ENCODE data around the gene ST6GAL1. TPM values are rescaled to one million over a fixed set of nuclear protein-coding genes. Genes with fewer than 3 reads are reported as not detected.
A peak's percentile ranks its signal among the peaks of the same experiment; 100 is the strongest.
"Not testable (repeated sequence)": the region's sequence is repeated elsewhere in the genome, so short reads cannot be mapped to it uniquely, and the experiment has no call there.

Gene ST6GAL1
- total and polyA plus RNA-seq, 2 experiments from 2014 or later: 64.3 to 123 TPM

GRCh38 chr3:187051066-187051465 lies 120.7 kb downstream of the ST6GAL1 start:
- TF ChIP-seq CTCF (IDR thresholded peaks at IDR 0.05; ENCODE audit: low read depth, low read length): no peak
- H3K27me3 ChIP-seq: no peaks in the 10 kb centered on the region
- peaks cover 6% of the 10 kb centered on the region for H3K4me1 ChIP-seq (ENCODE audit: low read depth)
- no peak overlapping the region for H3K4me3 ChIP-seq
- DNase-seq (ENCODE audit: low read depth in 1 of 2, low spot score in 1 of 2): no peak
- H3K9me3 ChIP-seq (ENCODE audit: low read depth): no peaks in the 10 kb centered on the region
- H3K27ac ChIP-seq: no peak overlapping the region
- H3K36me3 ChIP-seq: peaks cover 15% of the 10 kb centered on the region

DNA sequence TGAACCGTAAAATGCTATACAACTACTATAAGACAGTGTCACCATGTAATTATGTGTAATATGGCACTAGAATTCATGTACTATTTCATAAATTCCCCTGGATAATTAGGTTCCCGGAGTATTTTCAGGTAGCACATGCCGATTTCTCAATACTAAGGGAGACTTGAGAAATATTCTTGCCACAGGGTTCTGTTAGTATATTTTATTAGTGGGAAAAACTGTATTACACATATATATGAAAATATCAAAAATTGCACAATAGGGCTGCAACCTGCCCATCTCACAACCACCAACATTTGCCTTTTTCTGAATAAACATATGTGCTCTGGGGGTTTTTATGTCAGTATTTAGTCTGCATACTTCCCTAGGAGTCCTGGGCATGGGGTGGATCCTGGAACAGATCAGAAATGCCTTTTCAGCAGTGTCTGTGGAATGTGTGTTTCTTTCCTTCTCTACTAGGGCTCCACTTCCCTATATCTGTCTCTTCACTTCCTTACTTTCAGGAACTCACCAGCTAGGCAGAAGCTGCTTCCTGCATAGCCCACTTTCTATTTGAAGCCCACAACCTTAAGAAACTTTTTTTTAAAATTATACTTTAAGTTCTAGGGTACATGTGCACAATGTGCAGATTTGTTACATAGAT lies 121.5 kb downstream of the ST6GAL1 start:
- Histone ChIP-seq H3K27ac (peak overlapping the region; percentile 28), H3K36me3 (peaks cover 15% of the 10 kb centered on the region), H3K4me3 (no peak overlapping the region), H3K9me3 (ENCODE audit: low read depth) (no peaks in the 10 kb centered on the region), H3K27me3 (no peaks in the 10 kb centered on the region), H3K4me1 (ENCODE audit: low read depth) (no peaks in the 10 kb centered on the region)
- no peak for TF ChIP-seq CTCF (IDR thresholded peaks at IDR 0.05; ENCODE audit: low read depth, low read length)
- no peak for DNase-seq (ENCODE audit: low read depth in 1 of 2, low spot score in 1 of 2)

DNA sequence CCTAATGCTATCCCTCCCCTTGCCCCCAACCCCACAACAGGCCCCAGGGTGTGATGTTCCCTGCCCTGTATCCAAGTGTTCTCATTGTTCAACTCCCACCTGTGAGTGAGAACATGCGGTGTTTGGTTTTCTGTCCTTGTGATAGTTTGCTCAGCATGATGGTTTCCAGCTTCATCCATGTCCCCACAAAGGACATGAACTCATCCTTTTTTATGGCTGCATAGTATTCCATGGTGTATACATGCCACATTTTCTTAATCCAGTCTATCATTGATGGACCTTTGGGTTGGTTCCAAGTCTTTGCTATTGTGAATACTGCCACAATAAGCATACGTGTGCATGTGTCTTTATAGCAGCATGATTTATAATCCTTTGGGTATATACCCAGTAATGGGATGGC lies 122.1 kb downstream of the ST6GAL1 start:
- H3K4me1 ChIP-seq (ENCODE audit: low read depth); H3K27ac ChIP-seq; H3K27me3 ChIP-seq; H3K9me3 ChIP-seq (ENCODE audit: low read depth); H3K4me3 ChIP-seq; DNase-seq (ENCODE audit: low read depth in 1 of 2, low spot score in 1 of 2): not testable (repeated sequence)
- H3K36me3 ChIP-seq: peaks cover 15% of the 10 kb centered on the region

- not testable (repeated sequence) for H3K27me3 ChIP-seq; DNase-seq (ENCODE audit: low read depth in 1 of 2, low spot score in 1 of 2); H3K9me3 ChIP-seq (ENCODE audit: low read depth); H3K4me1 ChIP-seq (ENCODE audit: low read depth); H3K4me3 ChIP-seq; H3K27ac ChIP-seq
- H3K36me3 ChIP-seq: peaks cover 15% of the 10 kb centered on the region
These were observed 124.1 kb downstream of the ST6GAL1 start for GRCh38 chr3:187054433-187054832.

DNA sequence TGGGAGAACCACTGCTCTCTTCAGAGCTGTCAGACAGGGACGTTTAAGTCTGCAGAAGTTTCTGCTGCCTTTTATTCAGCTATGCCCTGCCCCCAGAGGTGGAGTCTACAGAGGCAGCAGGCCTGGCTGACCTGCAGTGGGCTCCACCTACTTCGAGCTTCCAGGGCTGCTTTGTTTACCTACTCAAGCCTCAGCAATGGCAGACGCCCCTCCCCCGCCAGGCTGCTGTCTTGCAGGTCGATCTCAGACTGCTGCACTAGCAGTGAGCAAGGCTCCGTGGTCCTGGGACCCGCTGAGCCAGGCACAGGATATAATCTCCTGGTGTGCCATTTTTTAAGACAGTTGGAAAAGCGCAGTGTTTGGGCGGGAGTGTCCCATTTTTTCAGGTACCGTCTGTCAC lies 127.5 kb downstream of the ST6GAL1 start:
- H3K36me3 ChIP-seq; H3K27ac ChIP-seq; H3K4me3 ChIP-seq; DNase-seq (ENCODE audit: low read depth in 1 of 2, low spot score in 1 of 2); H3K4me1 ChIP-seq (ENCODE audit: low read depth); H3K9me3 ChIP-seq (ENCODE audit: low read depth); H3K27me3 ChIP-seq: not testable (repeated sequence)

GRCh38 chr3:187061748-187062147 lies 131.4 kb downstream of the ST6GAL1 start:
- no peak overlapping the region for H3K4me3 ChIP-seq
- H3K4me1 ChIP-seq (ENCODE audit: low read depth): peaks cover 14% of the 10 kb centered on the region
- H3K9me3 ChIP-seq (ENCODE audit: low read depth): no peaks in the 10 kb centered on the region
- no peak for DNase-seq (ENCODE audit: low read depth in 1 of 2, low spot score in 1 of 2)
- H3K27ac ChIP-seq: no peak overlapping the region
- H3K36me3 ChIP-seq: peaks cover 4% of the 10 kb centered on the region
- no peaks in the 10 kb centered on the region for H3K27me3 ChIP-seq
- no peak for TF ChIP-seq CTCF (IDR thresholded peaks at IDR 0.05; ENCODE audit: low read depth, low read length)

DNA sequence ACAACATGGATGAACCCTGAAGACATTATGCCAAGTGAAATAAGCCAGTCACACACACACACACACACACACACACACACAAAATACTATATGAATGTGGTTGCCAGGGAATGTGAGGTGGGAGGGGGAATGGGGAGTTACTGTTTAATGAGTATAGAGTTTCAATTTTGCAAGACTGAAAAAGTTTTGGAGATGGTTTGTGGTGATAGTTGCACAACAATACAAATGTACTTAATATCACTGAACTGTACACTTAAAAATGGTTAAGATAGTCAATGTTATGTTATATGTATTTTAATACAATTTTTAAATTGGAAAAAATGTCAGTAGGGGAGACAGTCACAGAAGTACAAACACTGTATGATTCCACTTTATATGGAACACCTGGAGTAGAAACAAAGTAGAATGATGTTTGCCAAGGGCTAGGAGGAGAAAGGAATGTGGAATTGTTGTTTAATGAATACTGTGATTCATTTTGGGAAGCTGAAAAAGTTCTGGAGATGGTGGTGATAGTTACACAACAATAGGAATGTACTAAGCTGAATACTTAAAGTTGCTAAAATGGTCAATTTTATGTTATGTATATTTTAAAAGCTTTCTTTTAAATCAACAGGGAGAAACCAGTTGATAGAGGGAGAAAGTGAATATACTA lies 132.3 kb downstream of the ST6GAL1 start:
- DNase-seq (ENCODE audit: low read depth in 1 of 2, low spot score in 1 of 2): peak in 1 of 2 donors; percentile 93
- no peak overlapping the region for H3K4me3 ChIP-seq

More for the DNA sequence above, 132.3 kb downstream of the ST6GAL1 start:
- H3K27me3 ChIP-seq: no peaks in the 10 kb centered on the region
- H3K36me3 ChIP-seq: peaks cover 4% of the 10 kb centered on the region
- TF ChIP-seq CTCF (IDR thresholded peaks at IDR 0.05; ENCODE audit: low read depth, low read length): no peak
- H3K4me1 ChIP-seq (ENCODE audit: low read depth): peaks cover 18% of the 10 kb centered on the region
- no peaks in the 10 kb centered on the region for H3K9me3 ChIP-seq (ENCODE audit: low read depth)
- H3K27ac ChIP-seq: peak overlapping the region; percentile 70
